Aorta (tissue), 5 donors: ENCODE results near the gene ISM1. TPM values are rescaled to one million over a fixed set of nuclear protein-coding genes. Genes with fewer than 3 reads are reported as not detected.
A peak's percentile ranks its signal among the peaks of the same experiment; 100 is the strongest.

ENCODE experiments used
- ATAC-seq: fragments of 200-7000 bp; cut with Tn5 transposase; one replicate; pipeline ENCODE4 v1.9.1; 2022; ENCODE audit warnings: moderate library complexity; ENCODE audit not compliant: low FRiP score
- DNase-seq, 2 donors: peaks; one replicate each; pipeline ENCODE4 v3.0.0-alpha.2; 2020
- H3K27ac ChIP-seq, 2 donors: one replicate each; pipeline ENCODE4 v1.5.1; 2013; ENCODE audit warnings: low read length in 2 of 2, mild to moderate bottlenecking in 2 of 2, moderate library complexity in 2 of 2, control low read depth in 1 of 2, inconsistent platforms in 1 of 2, low read depth in 1 of 2
- H3K27me3 ChIP-seq, 2 donors: one replicate each; pipeline ENCODE4 v1.6.1; 2013; ENCODE audit warnings: control low read depth in 1 of 2, low read length in 1 of 2, mild to moderate bottlenecking in 1 of 2, moderate library complexity in 1 of 2; ENCODE audit not compliant: insufficient read depth in 2 of 2, control insufficient read depth in 1 of 2
- H3K36me3 ChIP-seq, 2 donors: one replicate each; pipeline ENCODE4 v1.6.1; 2013; ENCODE audit warnings: control low read depth in 1 of 2, low read length in 1 of 2, mild to moderate bottlenecking in 1 of 2; ENCODE audit not compliant: insufficient read depth in 2 of 2, control insufficient read depth in 1 of 2
- H3K4me1 ChIP-seq, 2 donors: one replicate each; pipeline ENCODE4 v1.6.1; 2013; ENCODE audit warnings: low read length in 2 of 2, control low read depth in 1 of 2, mild to moderate bottlenecking in 1 of 2, moderate library complexity in 1 of 2; ENCODE audit not compliant: insufficient read depth in 2 of 2, control insufficient read depth in 1 of 2
- H3K4me3 ChIP-seq, 2 donors: one replicate each; pipeline ENCODE4 v1.5.1; 2013; ENCODE audit warnings: low read length in 2 of 2, control low read depth in 1 of 2, mild to moderate bottlenecking in 1 of 2
- H3K9me3 ChIP-seq: one replicate; pipeline ENCODE4 v1.6.1; 2013; ENCODE audit warnings: mild to moderate bottlenecking, low read length; ENCODE audit not compliant: control insufficient read depth
- WGBS, 2 donors: extraction: QIAGEN DNeasy Blood & Tissue Kit; methylation state at CpG; one replicate each; pipeline ENCODE4 v1.1.7; 2013; 5-methylcytosine and 5-hydroxymethylcytosine counted together
- intact Hi-C, 2 donors: fragments of 100-400 bp; cut with DNase I; formaldehyde crosslinking; loops; one replicate each; pipeline versions ENCODE4 v1.14.2 to v1.15.0; 2022
- long read RNA-seq, 2 donors: library from polyadenylated mRNA; unstranded; transcript quantifications; one replicate each; pipeline ENCODE4 v2.0.0, GENCODE V29; 2020 to 2021
- polyA plus RNA-seq, 2 donors: library from polyadenylated mRNA; stranded (reverse); fragments of 200-250 nt; gene quantifications; one replicate each; pipeline ENCODE4 v1.2.3, GENCODE V29; 2013
- total RNA-seq, 2 donors: library from RNA; stranded (reverse); fragmentation: NEBNext Ultra II Directional; extraction: Animal tissue kit (Norgen Biotek cat#: 25700); gene quantifications; one replicate each; pipeline ENCODE4 v1.2.1, GENCODE V29; 2021
- donor health status: healthy with polysubstance abuse.
- donor health status: Bipolar disorder and iron deficiency.
- donor health status: DM: no; HTN: no; CAD: no.
- donor health status: DM: no; HTN: no; CAD: no.
- donor health status: DM: yes; HTN: yes; CAD: no.

ISM1 gene
- total RNA-seq (10 to 100 TPM; 42.9 to 94.9 TPM), polyA plus RNA-seq (1 to 10 TPM; 2.0 to 5.4 TPM)
- long read RNA-seq, donor 1, transcript ISM1-201 (6 exons, 2,593 nt), result major isoform, 11 of 98 reads
- long read RNA-seq, donor 1, partial matches to known transcripts, result 47 of 98 reads
- long read RNA-seq, donor 1, other reads (novel, unspliced or antisense), result 40 of 98 reads
- long read RNA-seq, donor 2, partial matches to known transcripts, result 5 of 25 reads
- long read RNA-seq, donor 2, other reads (novel, unspliced or antisense), result 16 of 25 reads

- no peaks in the 10 kb centered on the region for H3K36me3 ChIP-seq
- H3K4me1 ChIP-seq, result no peaks in the 10 kb centered on the region
- peak; percentile 52 for ATAC-seq
- intact Hi-C loops, result no loop called here
- WGBS, 2 donors, result 0% methylated on average over 17 to 39 of the region's 39 CpGs
- DNase-seq, result peak; percentile 43 to 84
- H3K9me3 ChIP-seq, result no peaks in the 10 kb centered on the region
- peak within 1 kb of the TSS; percentile 94 to 97 for H3K4me3 ChIP-seq
- H3K27me3 ChIP-seq, result no peaks in the 10 kb centered on the region
- H3K27ac ChIP-seq, result no peak within 1 kb of the TSS
Measured at GRCh38 chr20:13220904-13221297, at the start of gene ISM1. Gene ISM1, plus strand, starts transcription at chr20:13221274. Its CDS starts 503 bp downstream, at chr20:13221777.

- Histone ChIP-seq H3K36me3 (no peaks in the 10 kb centered on the region), H3K27ac (no peak overlapping the region), H3K4me1 (no peaks in the 10 kb centered on the region), H3K27me3 (no peaks in the 10 kb centered on the region), H3K4me3 (no peak overlapping the region), H3K9me3 (no peaks in the 10 kb centered on the region)
- intact Hi-C loops, result no loop called here
- 62 to 70% methylated on average over 2 of the region's 2 CpGs for WGBS, 2 donors
- no peak for ATAC-seq
- DNase-seq, result no peak
Measured at GRCh38 chr20:13173201-13173600, 47.9 kb upstream of the ISM1 start.

GRCh38 chr20:13174402-13174801 is 46.7 kb upstream of the ISM1 start:
- DNase-seq (no peak), ATAC-seq (no peak)
- WGBS, 2 donors, result 89 to 93% methylated on average over 9 of the region's 9 CpGs
- no peak overlapping the region for H3K27ac ChIP-seq
- H3K36me3 ChIP-seq, result no peaks in the 10 kb centered on the region
- H3K27me3 ChIP-seq, result no peaks in the 10 kb centered on the region
- no peaks in the 10 kb centered on the region for H3K9me3 ChIP-seq
- intact Hi-C loops, result no loop called here
- H3K4me1 ChIP-seq, result no peaks in the 10 kb centered on the region
- no peak overlapping the region for H3K4me3 ChIP-seq

DNA sequence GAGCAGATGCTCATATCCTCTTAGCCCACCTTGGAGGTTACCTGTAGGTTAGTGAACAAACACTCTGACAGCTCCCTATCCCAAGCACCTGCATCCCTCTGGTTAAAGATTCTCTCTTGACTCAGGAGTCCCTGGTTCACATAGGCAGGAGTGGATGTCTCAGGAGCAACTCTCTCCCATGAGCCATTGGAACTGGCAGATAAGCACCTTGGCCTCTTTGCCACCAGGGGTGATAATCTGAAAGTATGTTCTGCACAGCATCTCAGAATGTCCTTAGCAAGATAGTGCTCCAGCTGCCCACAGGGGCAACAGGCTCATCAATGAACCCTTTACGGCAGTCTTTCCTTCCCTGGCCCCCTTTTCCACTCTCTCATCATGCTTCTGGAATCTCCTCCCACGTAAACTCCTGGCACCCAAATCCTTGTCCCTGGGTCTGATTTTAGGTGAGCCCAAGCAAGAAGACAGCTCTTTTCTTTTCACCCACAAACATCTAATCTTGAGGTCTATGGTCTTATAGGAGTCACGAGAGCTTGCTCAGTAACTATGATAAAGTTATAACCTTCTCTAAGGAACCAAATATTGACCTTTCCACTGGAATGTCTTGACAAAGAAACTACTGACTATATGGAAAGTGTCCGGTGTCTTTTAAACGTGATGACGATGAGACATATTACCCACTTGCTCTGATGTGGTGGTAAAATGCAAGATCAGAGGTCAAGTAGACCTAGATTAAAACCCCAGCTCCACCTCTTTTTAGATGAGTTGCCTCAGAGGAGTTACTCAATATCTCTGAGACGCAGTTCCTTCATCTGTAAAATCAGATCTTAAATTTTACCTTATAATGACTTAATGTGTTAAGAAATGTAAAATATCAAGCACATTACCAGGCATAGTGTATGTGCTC is 39.8 kb upstream of the ISM1 start:
- H3K27ac ChIP-seq, result no peak overlapping the region
- WGBS, 2 donors, result 71 to 78% methylated on average over 7 of the region's 7 CpGs
- ATAC-seq, result no peak

GRCh38 chr20:13183005-13183404 is 38.1 kb upstream of the ISM1 start:
- Histone ChIP-seq H3K36me3 (no peaks in the 10 kb centered on the region), H3K27me3 (no peaks in the 10 kb centered on the region), H3K27ac (no peak overlapping the region), H3K4me1 (peaks cover 0 to 1% of the 10 kb centered on the region in 2 donors), H3K4me3 (no peak overlapping the region), H3K9me3 (peaks cover 2% of the 10 kb centered on the region)
- ATAC-seq (no peak), DNase-seq (no peak)
- intact Hi-C loops, result no loop called here
- 40 to 55% methylated on average over 1 of the region's 1 CpG for WGBS, 2 donors

More for the DNA sequence above, 39.8 kb upstream of the ISM1 start:
- Histone ChIP-seq H3K4me3 (no peak overlapping the region), H3K4me1 (peaks cover 0 to 1% of the 10 kb centered on the region in 2 donors), H3K36me3 (no peaks in the 10 kb centered on the region), H3K9me3 (peaks cover 2% of the 10 kb centered on the region), H3K27me3 (no peaks in the 10 kb centered on the region)
- no peak for DNase-seq
- intact Hi-C loops, result no loop called here

GRCh38 chr20:13186043-13186774 is 34.9 kb upstream of the ISM1 start:
- Histone ChIP-seq H3K27me3 (no peaks in the 10 kb centered on the region), H3K4me1 (peaks cover 0 to 1% of the 10 kb centered on the region in 2 donors), H3K4me3 (no peak overlapping the region), H3K36me3 (no peaks in the 10 kb centered on the region), H3K27ac (no peak overlapping the region), H3K9me3 (peaks cover under 1% of the 10 kb centered on the region)
- DNase-seq (no peak), ATAC-seq (no peak)
- intact Hi-C loops, result no loop called here
- 47 to 53% methylated on average over 3 of the region's 3 CpGs for WGBS, 2 donors

DNA sequence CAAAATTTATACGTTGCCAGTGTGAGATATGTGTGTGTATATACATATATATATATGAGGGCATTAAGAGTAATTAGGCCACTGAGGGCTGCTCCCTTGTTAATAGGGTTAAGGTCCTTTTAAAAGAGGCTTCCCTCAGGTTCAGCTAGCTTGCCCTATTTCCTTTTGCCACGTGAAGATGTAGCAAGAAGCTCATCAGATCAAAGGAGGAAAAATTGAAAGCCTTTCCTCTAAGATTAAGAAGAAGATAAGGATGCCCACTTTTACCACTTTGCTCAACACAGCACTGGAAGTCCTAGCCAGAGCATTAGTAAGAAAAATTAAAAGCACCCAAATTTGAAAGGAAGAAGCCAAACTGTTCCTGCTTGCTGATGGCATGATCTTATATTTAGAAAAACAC is 33.2 kb upstream of the ISM1 start:
- no peak overlapping the region for H3K27ac ChIP-seq
- DNase-seq (no peak), ATAC-seq (no peak)
- H3K27me3 ChIP-seq, result no peaks in the 10 kb centered on the region
- peaks cover 0 to under 1% of the 10 kb centered on the region in 2 donors for H3K4me1 ChIP-seq
- no peaks in the 10 kb centered on the region for H3K9me3 ChIP-seq
- no peak overlapping the region for H3K4me3 ChIP-seq
- 63 to 77% methylated on average over 2 of the region's 2 CpGs for whole genome bisulfite sequencing, 2 donors
- H3K36me3 ChIP-seq, result no peaks in the 10 kb centered on the region
- intact Hi-C loops, result no loop called here

GRCh38 chr20:13199279-13199678 is 21.8 kb upstream of the ISM1 start:
- no peaks in the 10 kb centered on the region for H3K4me1 ChIP-seq
- no peak overlapping the region for H3K27ac ChIP-seq
- intact Hi-C loops, result no loop called here
- H3K9me3 ChIP-seq, result no peaks in the 10 kb centered on the region
- ATAC-seq, result no peak
- no peak for DNase-seq
- WGBS, 2 donors, result 41 to 63% methylated on average over 2 of the region's 2 CpGs
- H3K27me3 ChIP-seq, result no peaks in the 10 kb centered on the region
- no peak overlapping the region for H3K4me3 ChIP-seq
- no peaks in the 10 kb centered on the region for H3K36me3 ChIP-seq
